Effector CD8-positive, alpha-beta T cell (primary cell): ENCODE measurements around the gene PCNX1.

Source experiments
- DNase-seq: peaks from one replicate; lab custom pipeline; 2025; lab: John Stamatoyannopoulos, UW

PCNX1 gene

GRCh38 chr14:71071042-71071441, 163.8 kb downstream of the PCNX1 start:
- no peak for DNase-seq

GRCh38 chr14:71076462-71077092, 169.3 kb downstream of the PCNX1 start:
- DNase-seq, result no peak

GRCh38 chr14:71078500-71078899, 171.2 kb downstream of the PCNX1 start:
- DNase-seq, result no peak

- no peak for DNase-seq
Measured at GRCh38 chr14:71086567-71086966, 179.3 kb downstream of the PCNX1 start.

GRCh38 chr14:71089971-71090370, 182.7 kb downstream of the PCNX1 start:
- no peak for DNase-seq

- no peak for DNase-seq
Measured at GRCh38 chr14:71094722-71095121, 187.5 kb downstream of the PCNX1 start.

- DNase-seq, result no peak
Measured at GRCh38 chr14:71096947-71097346, 189.7 kb downstream of the PCNX1 start.

- DNase-seq, result no peak
Measured at GRCh38 chr14:71103662-71104484, 196.6 kb downstream of the PCNX1 start.

GRCh38 chr14:71105177-71105576, 197.9 kb downstream of the PCNX1 start:
- no peak for DNase-seq

- no peak for DNase-seq
Measured at GRCh38 chr14:71107921-71108320, 200.7 kb downstream of the PCNX1 start.

- no peak for DNase-seq
Measured at GRCh38 chr14:71108398-71109119, 201.3 kb downstream of the PCNX1 start.

- DNase-seq, result no peak
Measured at GRCh38 chr14:71113376-71113775, 206.1 kb downstream of the PCNX1 start.

- no peak for DNase-seq
Measured at GRCh38 chr14:71114565-71114964, 207.3 kb downstream of the PCNX1 start.

- no peak for DNase-seq
Measured at GRCh38 chr14:71115306-71115705, 208.0 kb downstream of the PCNX1 start.

- no peak for DNase-seq
Measured at GRCh38 chr14:71115821-71116567, 208.7 kb downstream of the PCNX1 start.

GRCh38 chr14:71116568-71117122, 209.4 kb downstream of the PCNX1 start:
- DNase-seq, result no peak

- DNase-seq, result no peak
Measured at GRCh38 chr14:71117839-71118743, 210.8 kb downstream of the PCNX1 start.

- no peak for DNase-seq
Measured at GRCh38 chr14:71119075-71119474, 211.8 kb downstream of the PCNX1 start.

GRCh38 chr14:71119832-71120231, 212.6 kb downstream of the PCNX1 start:
- no peak for DNase-seq

GRCh38 chr14:71121001-71121400, 213.7 kb downstream of the PCNX1 start:
- no peak for DNase-seq

GRCh38 chr14:71121711-71122110, 214.5 kb downstream of the PCNX1 start:
- no peak for DNase-seq
